Measurements from ENCODE around the gene RAB8B. TPM values are rescaled to one million over a fixed set of nuclear protein-coding genes. Genes with fewer than 3 reads are reported as not detected.

RAB8B gene
- total and polyA plus RNA-seq, 9 of the 15 experiments (the other 6 are each of a cell fraction or from before 2014, with no cell fraction given) = 7.8 to 32.1 (median 24.2) TPM

DNA sequence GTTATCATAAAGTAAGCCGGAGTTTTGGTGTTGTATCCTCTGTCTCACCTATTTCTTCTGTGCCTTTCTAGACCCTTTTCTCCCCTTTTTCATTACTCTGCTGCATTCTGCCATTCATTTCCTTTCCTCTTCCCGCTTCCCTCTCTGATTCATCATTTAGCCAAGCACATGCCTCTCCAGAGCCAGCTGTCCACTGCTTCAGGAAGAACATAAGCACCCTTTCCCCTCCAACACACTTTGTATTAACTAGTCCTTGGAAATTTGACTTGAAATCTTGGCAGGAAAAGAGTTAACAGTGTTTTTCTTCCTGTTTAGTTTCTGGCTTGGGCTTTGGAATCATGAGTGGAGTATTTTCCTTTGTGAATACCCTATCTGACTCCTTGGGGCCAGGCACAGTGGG is 97.7 kb downstream of the RAB8B start:
- H3K9ac ChIP-seq (ENCODE audit: insufficient read depth in 1 of 2, low read depth in 2 of 2, low read length in 2 of 2) = no peak overlapping the region
- FAIRE-seq = no peak
- no peaks in the 10 kb centered on the region for H3K9me1 ChIP-seq (ENCODE audit: control insufficient read depth, insufficient read depth, low read length)
- no peak overlapping the region for H3K4me3 ChIP-seq
- CTCF ChIA-PET (ENCODE audit: low intra/inter-chr PET ratio) = interaction anchor here (4.5 kb wide), 1 partner anchor 115 kb away, joined by 35 read pairs; no protein-coding TSS in a partner anchor
- no peak overlapping the region for H3K4me2 ChIP-seq (ENCODE audit: insufficient read depth, low read length)
- H3K27ac ChIP-seq (ENCODE audit: extremely low read depth, low read depth, low read length) = no peak overlapping the region
- ATAC-seq = no peak
- no peaks in the 10 kb centered on the region for H3K79me2 ChIP-seq (ENCODE audit: control insufficient read depth, insufficient read depth, low read length)
- H2AFZ ChIP-seq (ENCODE audit: low read depth, low read length) = no peak overlapping the region
- POLR2A ChIA-PET = interaction anchor here (1.2 kb wide), 1 partner anchor 10 kb away, joined by 4 read pairs; the partner anchor contains the start of gene APH1B
- H3K9me3 ChIP-seq (replicated peaks; ENCODE audit: control insufficient read depth, insufficient read depth, low read depth, low read length) = no peaks in the 10 kb centered on the region
- no TSS peak for BruUV-seq (replicated peaks)
- H3K36me3 ChIP-seq (ENCODE audit: control insufficient read depth, insufficient read depth, low read length) = peaks cover 5% of the 10 kb centered on the region; the same call in 1 of the 3 replicates
- in situ Hi-C loops (cut with MboI) = loop anchor here (25.0 kb wide), 1 partner anchor 775 kb away; no protein-coding TSS in a partner anchor
- no peaks in the 10 kb centered on the region for H3K27me3 ChIP-seq (ENCODE audit: control insufficient read depth in 2 of 2, insufficient read depth in 2 of 2, low read length in 2 of 2)
- no peaks in the 10 kb centered on the region for H4K20me1 ChIP-seq (replicated peaks; ENCODE audit: control insufficient read depth, insufficient read depth, low read length)
- intact Hi-C loops (cut with micrococcal nuclease) = loop anchor here (5.0 to 10.0 kb wide), 3 partner anchors 240 to 780 kb away; no protein-coding TSS in a partner anchor
- WGBS (ENCODE audit: insufficient coverage, low coverage, missing lambda C conversion rate) = 53% methylated on average over 2 of the region's 2 CpGs
- peaks cover 0 to 8% of the 10 kb centered on the region in 2 experiments; a peak in 3 of 5 replicates for H3K4me1 ChIP-seq (replicated peaks in 1 of 2; ENCODE audit: control insufficient read depth in 2 of 2, insufficient read depth in 2 of 2, low read length in 2 of 2)
- DNase-seq (ENCODE audit: extremely low read depth in 1 of 4, low spot score in 3 of 4) = no peak
- no peak for TF ChIP-seq POLR3G (IDR thresholded peaks at IDR 0.05; ENCODE audit: extremely low read depth, insufficient read length, insufficient replicate concordance)
- no peak for TF ChIP-seq KDM4B (IDR thresholded peaks at IDR 0.05; ENCODE audit: borderline replicate concordance in 2 of 2, low read depth in 1 of 2)
- no peak for TF ChIP-seq HINFP (tag; conservative IDR thresholded peaks at IDR 0.05; ENCODE audit: low read depth)
- no peak for TF ChIP-seq RFX5 (IDR thresholded peaks at IDR 0.05; ENCODE audit: low read depth, low read length)
- no peak for TF ChIP-seq ZNF197 (CRISPR knock-in tag; IDR thresholded peaks at IDR 0.05; ENCODE audit: low read depth)
- TF ChIP-seq IRF1 (CRISPR knock-in tag; IDR thresholded peaks at IDR 0.05; ENCODE audit: borderline replicate concordance) = no peak
- TF ChIP-seq BRD4 (IDR thresholded peaks at IDR 0.05) = no peak
- TF ChIP-seq TAL1 (IDR thresholded peaks at IDR 0.05) = no peak
- no peak for TF ChIP-seq ZBTB17 (CRISPR knock-in tag; IDR thresholded peaks at IDR 0.05)
- no peak for TF ChIP-seq LCOR (CRISPR knock-in tag; IDR thresholded peaks at IDR 0.05)
- TF ChIP-seq ZNF431 (CRISPR knock-in tag; IDR thresholded peaks at IDR 0.05) = no peak
- TF ChIP-seq MCM7 (IDR thresholded peaks at IDR 0.05) = no peak
- TF ChIP-seq ZNF644 (tag; IDR thresholded peaks at IDR 0.05; ENCODE audit: low read depth) = no peak
- TF ChIP-seq, protein P1, sequence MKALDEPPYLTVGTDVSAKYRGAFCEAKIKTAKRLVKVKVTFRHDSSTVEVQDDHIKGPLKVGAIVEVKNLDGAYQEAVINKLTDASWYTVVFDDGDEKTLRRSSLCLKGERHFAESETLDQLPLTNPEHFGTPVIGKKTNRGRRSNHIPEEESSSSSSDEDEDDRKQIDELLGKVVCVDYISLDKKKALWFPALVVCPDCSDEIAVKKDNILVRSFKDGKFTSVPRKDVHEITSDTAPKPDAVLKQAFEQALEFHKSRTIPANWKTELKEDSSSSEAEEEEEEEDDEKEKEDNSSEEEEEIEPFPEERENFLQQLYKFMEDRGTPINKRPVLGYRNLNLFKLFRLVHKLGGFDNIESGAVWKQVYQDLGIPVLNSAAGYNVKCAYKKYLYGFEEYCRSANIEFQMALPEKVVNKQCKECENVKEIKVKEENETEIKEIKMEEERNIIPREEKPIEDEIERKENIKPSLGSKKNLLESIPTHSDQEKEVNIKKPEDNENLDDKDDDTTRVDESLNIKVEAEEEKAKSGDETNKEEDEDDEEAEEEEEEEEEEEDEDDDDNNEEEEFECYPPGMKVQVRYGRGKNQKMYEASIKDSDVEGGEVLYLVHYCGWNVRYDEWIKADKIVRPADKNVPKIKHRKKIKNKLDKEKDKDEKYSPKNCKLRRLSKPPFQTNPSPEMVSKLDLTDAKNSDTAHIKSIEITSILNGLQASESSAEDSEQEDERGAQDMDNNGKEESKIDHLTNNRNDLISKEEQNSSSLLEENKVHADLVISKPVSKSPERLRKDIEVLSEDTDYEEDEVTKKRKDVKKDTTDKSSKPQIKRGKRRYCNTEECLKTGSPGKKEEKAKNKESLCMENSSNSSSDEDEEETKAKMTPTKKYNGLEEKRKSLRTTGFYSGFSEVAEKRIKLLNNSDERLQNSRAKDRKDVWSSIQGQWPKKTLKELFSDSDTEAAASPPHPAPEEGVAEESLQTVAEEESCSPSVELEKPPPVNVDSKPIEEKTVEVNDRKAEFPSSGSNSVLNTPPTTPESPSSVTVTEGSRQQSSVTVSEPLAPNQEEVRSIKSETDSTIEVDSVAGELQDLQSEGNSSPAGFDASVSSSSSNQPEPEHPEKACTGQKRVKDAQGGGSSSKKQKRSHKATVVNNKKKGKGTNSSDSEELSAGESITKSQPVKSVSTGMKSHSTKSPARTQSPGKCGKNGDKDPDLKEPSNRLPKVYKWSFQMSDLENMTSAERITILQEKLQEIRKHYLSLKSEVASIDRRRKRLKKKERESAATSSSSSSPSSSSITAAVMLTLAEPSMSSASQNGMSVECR (CRISPR knock-in tag; IDR thresholded peaks at IDR 0.05) = no peak
- no peak for TF ChIP-seq RBBP5 (IDR thresholded peaks at IDR 0.05; ENCODE audit: borderline replicate concordance, insufficient read depth, low read length, poor library complexity, severe bottlenecking)
